ENCODE measurements around the gene MIS18A.

The MIS18A gene

DNA sequence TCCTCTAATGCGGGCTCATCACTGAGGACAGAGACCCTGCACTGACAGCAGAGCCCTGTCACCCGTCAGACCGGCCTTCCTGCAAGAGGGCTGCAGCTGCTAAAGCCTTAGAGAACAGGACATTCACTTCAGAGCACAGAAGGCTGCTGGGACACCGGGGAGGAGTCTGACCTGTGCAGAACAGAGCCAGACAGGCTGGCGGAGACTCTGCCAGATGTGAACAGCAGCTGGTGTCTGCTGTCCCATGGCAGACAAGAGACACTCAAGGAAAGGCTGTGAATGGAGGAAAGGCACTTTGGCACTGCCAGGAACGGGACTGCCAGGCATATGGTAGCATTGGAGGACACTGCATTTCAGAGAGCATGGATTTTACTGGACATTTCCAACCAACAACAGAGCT is 41.2 kb upstream of the MIS18A start:
- POLR2A ChIA-PET, result no interaction called here
- no peak for DNase-seq (ENCODE audit: extremely low spot score)
- CTCF ChIA-PET, result no interaction called here

DNA sequence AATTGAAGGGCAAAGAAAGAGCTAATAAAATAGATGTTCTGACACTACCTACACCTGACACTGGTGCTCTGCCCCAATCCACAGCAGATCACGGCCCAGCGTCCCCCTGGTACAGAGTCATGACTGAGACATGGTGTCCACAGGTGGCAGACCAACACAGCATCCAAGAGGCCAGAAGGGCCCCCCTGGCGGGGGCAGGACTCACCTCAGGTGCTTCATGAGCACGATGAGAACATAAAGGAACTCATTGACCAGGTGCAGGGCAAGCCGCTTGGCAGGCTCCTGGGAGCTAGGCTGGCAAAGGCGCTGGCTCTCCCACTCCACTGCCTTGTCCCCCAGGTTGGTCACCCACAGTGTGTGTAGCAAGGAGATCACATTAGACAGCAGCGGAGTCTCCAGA is 40.2 kb upstream of the MIS18A start:
- no peak for DNase-seq (ENCODE audit: extremely low spot score)
- CTCF ChIA-PET, result no interaction called here
- TF ChIP-seq BHLHE40 (IDR thresholded peaks at IDR 0.05; ENCODE audit: borderline replicate concordance) (no peak), LEF1 (IDR thresholded peaks at IDR 0.05; ENCODE audit: borderline replicate concordance) (no peak), ELF4 (IDR thresholded peaks at IDR 0.05) (no peak), FOXA1 (IDR thresholded peaks at IDR 0.05) (no peak), FOXM1 (IDR thresholded peaks at IDR 0.05; ENCODE audit: borderline replicate concordance) (no peak), CTBP1 (IDR thresholded peaks at IDR 0.05; ENCODE audit: borderline replicate concordance) (no peak), ZNF384 (IDR thresholded peaks at IDR 0.05) (no peak), SP1 (IDR thresholded peaks at IDR 0.05) (no peak), FOXK2 (IDR thresholded peaks at IDR 0.05) (no peak), TARDBP (IDR thresholded peaks at IDR 0.05) (no peak), SUZ12 (IDR thresholded peaks at IDR 0.05) (no peak), HDGF (IDR thresholded peaks at IDR 0.05; ENCODE audit: borderline replicate concordance) (no peak), L3MBTL2 (conservative IDR thresholded peaks at IDR 0.05) (no peak), NFRKB (IDR thresholded peaks at IDR 0.05) (no peak), ARNT (IDR thresholded peaks at IDR 0.05) (no peak)
- TF ChIP-seq, protein P1, sequence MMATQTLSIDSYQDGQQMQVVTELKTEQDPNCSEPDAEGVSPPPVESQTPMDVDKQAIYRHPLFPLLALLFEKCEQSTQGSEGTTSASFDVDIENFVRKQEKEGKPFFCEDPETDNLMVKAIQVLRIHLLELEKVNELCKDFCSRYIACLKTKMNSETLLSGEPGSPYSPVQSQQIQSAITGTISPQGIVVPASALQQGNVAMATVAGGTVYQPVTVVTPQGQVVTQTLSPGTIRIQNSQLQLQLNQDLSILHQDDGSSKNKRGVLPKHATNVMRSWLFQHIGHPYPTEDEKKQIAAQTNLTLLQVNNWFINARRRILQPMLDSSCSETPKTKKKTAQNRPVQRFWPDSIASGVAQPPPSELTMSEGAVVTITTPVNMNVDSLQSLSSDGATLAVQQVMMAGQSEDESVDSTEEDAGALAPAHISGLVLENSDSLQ (IDR thresholded peaks at IDR 0.05), result no peak
- POLR2A ChIA-PET, result no interaction called here

More for the DNA sequence above, 41.2 kb upstream of the MIS18A start:
- TF ChIP-seq ZNF384 (IDR thresholded peaks at IDR 0.05) (no peak), TARDBP (IDR thresholded peaks at IDR 0.05) (no peak), LEF1 (IDR thresholded peaks at IDR 0.05; ENCODE audit: borderline replicate concordance) (no peak), SP1 (IDR thresholded peaks at IDR 0.05) (no peak), FOXK2 (IDR thresholded peaks at IDR 0.05) (no peak), NFRKB (IDR thresholded peaks at IDR 0.05) (no peak), HDGF (IDR thresholded peaks at IDR 0.05; ENCODE audit: borderline replicate concordance) (no peak), ELF4 (IDR thresholded peaks at IDR 0.05) (no peak), BHLHE40 (IDR thresholded peaks at IDR 0.05; ENCODE audit: borderline replicate concordance) (no peak), FOXM1 (IDR thresholded peaks at IDR 0.05; ENCODE audit: borderline replicate concordance) (no peak), CTBP1 (IDR thresholded peaks at IDR 0.05; ENCODE audit: borderline replicate concordance) (no peak), L3MBTL2 (conservative IDR thresholded peaks at IDR 0.05) (no peak), SUZ12 (IDR thresholded peaks at IDR 0.05) (no peak), FOXA1 (IDR thresholded peaks at IDR 0.05) (no peak)
- TF ChIP-seq, protein P1 (IDR thresholded peaks at IDR 0.05), result no peak

DNA sequence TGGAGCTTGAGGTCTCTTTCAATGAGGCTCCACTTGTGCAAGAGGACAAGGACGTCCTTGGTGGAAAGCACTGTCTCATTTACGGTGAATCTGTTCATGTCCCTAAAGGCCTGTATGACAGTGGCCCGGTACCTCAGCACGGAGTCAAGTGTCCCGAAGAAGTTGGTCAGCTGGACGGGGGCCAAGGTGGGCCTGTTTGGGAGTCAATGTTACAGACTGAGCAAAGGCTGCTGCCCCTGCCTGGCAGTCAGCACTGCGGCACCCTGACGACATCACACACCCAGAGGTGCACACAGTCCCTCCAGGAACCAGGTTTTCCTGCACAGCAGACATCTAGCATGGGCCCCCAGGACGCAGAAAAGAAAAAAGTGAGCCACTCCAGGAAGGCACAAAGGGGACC is 38.9 kb upstream of the MIS18A start:
- TF ChIP-seq ELF4 (IDR thresholded peaks at IDR 0.05), result no peak
- TF ChIP-seq CTBP1 (IDR thresholded peaks at IDR 0.05; ENCODE audit: borderline replicate concordance), result no peak
- TF ChIP-seq FOXK2 (IDR thresholded peaks at IDR 0.05), result no peak
- TF ChIP-seq TARDBP (IDR thresholded peaks at IDR 0.05), result no peak
- TF ChIP-seq HDGF (IDR thresholded peaks at IDR 0.05; ENCODE audit: borderline replicate concordance), result no peak
- no peak for TF ChIP-seq LEF1 (IDR thresholded peaks at IDR 0.05; ENCODE audit: borderline replicate concordance)
- no peak for TF ChIP-seq L3MBTL2 (conservative IDR thresholded peaks at IDR 0.05)
- TF ChIP-seq ZNF384 (IDR thresholded peaks at IDR 0.05), result no peak
- TF ChIP-seq BHLHE40 (IDR thresholded peaks at IDR 0.05; ENCODE audit: borderline replicate concordance), result no peak
- TF ChIP-seq SUZ12 (IDR thresholded peaks at IDR 0.05), result no peak
- CTCF ChIA-PET, result no interaction called here
- no peak for DNase-seq (ENCODE audit: extremely low spot score)
- POLR2A ChIA-PET, result no interaction called here

DNA sequence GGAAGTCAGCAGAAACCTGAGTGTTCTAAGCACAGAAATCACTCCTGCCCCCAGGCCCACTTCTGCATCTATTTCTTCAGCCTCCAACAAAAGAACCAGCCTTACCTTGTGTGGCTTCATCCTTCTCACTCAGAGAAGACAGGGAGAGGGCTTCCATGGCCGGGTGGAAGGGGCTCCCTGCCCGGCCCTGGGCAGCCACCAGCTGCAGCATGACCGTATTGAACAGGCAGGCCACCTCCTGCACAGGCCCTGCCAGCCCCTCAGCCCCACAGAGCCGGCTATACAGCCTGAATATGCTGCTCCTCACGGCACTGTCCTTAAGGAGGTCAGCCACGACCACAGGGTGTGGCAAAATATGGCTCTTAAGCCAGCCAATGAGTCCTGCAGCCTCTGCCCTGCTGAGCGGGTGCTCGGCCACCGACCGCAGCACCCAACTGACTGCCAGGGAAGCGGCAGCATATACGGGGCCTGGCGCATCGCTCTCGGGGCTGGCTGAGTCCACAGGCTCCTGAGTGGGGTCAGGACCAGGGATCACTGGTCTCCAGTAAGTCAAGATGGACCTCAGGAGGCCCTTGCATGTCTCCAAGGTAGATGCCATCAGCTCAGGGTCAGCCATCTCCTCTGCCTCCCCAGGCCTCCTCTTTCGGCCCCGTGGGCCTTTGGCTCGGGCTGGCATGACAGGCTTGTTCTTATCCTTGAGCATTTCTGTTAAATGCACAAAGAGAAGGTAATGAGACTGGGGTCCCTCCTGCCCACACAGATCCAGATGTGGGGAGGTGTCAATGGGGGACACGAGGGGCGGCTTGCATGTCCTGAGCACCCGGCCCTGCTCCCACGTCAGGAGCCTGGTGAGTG is 37.7 kb upstream of the MIS18A start:
- CTCF ChIA-PET, result no interaction called here
- no peak for DNase-seq (ENCODE audit: extremely low spot score)
- POLR2A ChIA-PET, result no interaction called here
- TF ChIP-seq BHLHE40 (IDR thresholded peaks at IDR 0.05; ENCODE audit: borderline replicate concordance), result no peak
- TF ChIP-seq FOXM1 (IDR thresholded peaks at IDR 0.05; ENCODE audit: borderline replicate concordance), result no peak
- no peak for TF ChIP-seq FOXA1 (IDR thresholded peaks at IDR 0.05)
- TF ChIP-seq, protein P1 (IDR thresholded peaks at IDR 0.05), result no peak
- TF ChIP-seq HDGF (IDR thresholded peaks at IDR 0.05; ENCODE audit: borderline replicate concordance), result no peak

DNA sequence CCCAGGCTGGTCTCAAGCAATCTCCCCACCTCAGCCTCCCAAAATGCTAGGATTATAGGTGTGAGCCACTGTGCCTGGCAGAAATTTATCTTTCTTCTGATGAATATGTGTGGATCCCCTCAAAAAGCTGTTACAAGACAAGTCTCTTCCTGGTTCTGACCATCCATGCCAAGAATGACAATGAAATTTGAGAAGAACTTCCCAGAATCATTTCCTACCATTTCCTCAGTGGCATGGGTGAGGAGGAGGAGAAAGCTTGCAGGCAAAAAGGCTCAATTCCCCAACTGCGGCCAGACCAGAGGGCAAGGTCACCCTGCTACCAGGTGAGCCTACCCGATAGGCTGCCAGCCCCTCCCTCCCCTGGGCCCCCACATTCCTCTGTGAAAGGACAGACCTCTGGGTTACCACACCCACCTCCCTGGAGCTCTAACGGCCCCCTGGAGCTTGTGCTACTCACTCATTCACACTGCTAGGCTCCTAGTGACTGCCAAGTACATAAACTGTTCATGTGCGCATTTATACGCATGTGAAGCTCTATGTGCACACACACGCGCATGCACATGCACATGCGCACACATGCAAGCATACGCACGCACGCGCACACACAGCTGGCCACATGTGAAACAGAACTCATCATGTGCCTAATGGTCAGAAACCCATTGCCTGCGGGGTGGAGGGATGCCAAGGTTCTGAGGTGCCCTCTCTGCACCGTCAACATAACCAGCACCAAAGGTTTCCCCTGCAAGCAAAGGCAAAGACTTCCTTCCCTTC is 36.8 kb upstream of the MIS18A start:
- DNase-seq (ENCODE audit: extremely low spot score), result no peak
- ChIA-PET CTCF (no interaction called here), POLR2A (no interaction called here)
- no peak for TF ChIP-seq CTBP1 (IDR thresholded peaks at IDR 0.05; ENCODE audit: borderline replicate concordance)
- no peak for TF ChIP-seq FOXM1 (IDR thresholded peaks at IDR 0.05; ENCODE audit: borderline replicate concordance)
- TF ChIP-seq ELF4 (IDR thresholded peaks at IDR 0.05), result no peak
- no peak for TF ChIP-seq FOXA1 (IDR thresholded peaks at IDR 0.05)
- TF ChIP-seq ARNT (IDR thresholded peaks at IDR 0.05), result no peak
- no peak for TF ChIP-seq SP1 (IDR thresholded peaks at IDR 0.05)
- TF ChIP-seq TARDBP (IDR thresholded peaks at IDR 0.05), result no peak
- TF ChIP-seq, protein P1 (IDR thresholded peaks at IDR 0.05), result no peak
- TF ChIP-seq ZNF384 (IDR thresholded peaks at IDR 0.05), result no peak
- no peak for TF ChIP-seq NFRKB (IDR thresholded peaks at IDR 0.05)
- no peak for TF ChIP-seq L3MBTL2 (conservative IDR thresholded peaks at IDR 0.05)
- TF ChIP-seq FOXK2 (IDR thresholded peaks at IDR 0.05), result no peak
- TF ChIP-seq HDGF (IDR thresholded peaks at IDR 0.05; ENCODE audit: borderline replicate concordance), result no peak
- TF ChIP-seq BHLHE40 (IDR thresholded peaks at IDR 0.05; ENCODE audit: borderline replicate concordance), result no peak
- no peak for TF ChIP-seq SUZ12 (IDR thresholded peaks at IDR 0.05)
- TF ChIP-seq LEF1 (IDR thresholded peaks at IDR 0.05; ENCODE audit: borderline replicate concordance), result no peak

Data from HEK293T (cell line).